Neural progenitor cell (in vitro differentiated cells): ENCODE data around the gene DNAH9. TPM values are rescaled to one million over a fixed set of nuclear protein-coding genes. Genes with fewer than 3 reads are reported as not detected.

Experiments
- DNase-seq: peaks from one replicate; pipeline ENCODE4 v3.0.0-alpha.2; 2016; ENCODE audit warnings: low spot score
- H2AFZ ChIP-seq: fragments of 200-600 bp; sonication (generic); replicated peaks from 2 replicates; pipeline ENCODE4 v1.6.1; 2016; ENCODE audit warnings: antibody characterized with exemption
- H3F3A ChIP-seq: fragments of 200-600 bp; sonication (generic); 2 replicates; pipeline ENCODE4 v1.6.1; 2016; ENCODE audit warnings: antibody characterized with exemption, low read depth
- H3K27ac ChIP-seq: fragments of 200-600 bp; sonication (generic); 2 replicates; pipeline ENCODE4 v1.5.1; 2016; ENCODE audit warnings: mild to moderate bottlenecking
- H3K27me3 ChIP-seq: fragments of 200-600 bp; sonication (generic); 2 replicates; pipeline ENCODE4 v1.6.1; 2016; ENCODE audit warnings: mild to moderate bottlenecking, moderate library complexity
- H3K36me3 ChIP-seq: fragments of 200-600 bp; sonication (generic); 2 replicates; pipeline ENCODE4 v1.5.1; 2016
- H3K4me1 ChIP-seq: fragments of 200-600 bp; sonication (generic); 2 replicates; pipeline ENCODE4 v1.6.1; 2016; ENCODE audit warnings: mixed run types
- H3K4me2 ChIP-seq: fragments of 200-600 bp; sonication (generic); 2 replicates; pipeline ENCODE4 v1.6.1; 2016
- H3K4me3 ChIP-seq: fragments of 200-600 bp; sonication (generic); 2 replicates; pipeline ENCODE4 v1.5.1; 2016
- H3K79me2 ChIP-seq: fragments of 200-600 bp; sonication (generic); 2 replicates; pipeline ENCODE4 v1.6.1; 2016; ENCODE audit warnings: low read depth
- H3K9ac ChIP-seq: fragments of 200-600 bp; sonication (generic); 2 replicates; pipeline ENCODE4 v1.6.1; 2016
- H3K9me3 ChIP-seq: fragments of 200-600 bp; sonication (generic); 2 replicates; pipeline ENCODE4 v1.5.1; 2016; ENCODE audit warnings: low read depth
- H4K20me1 ChIP-seq: fragments of 200-600 bp; sonication (generic); 2 replicates; pipeline ENCODE4 v1.6.1; 2016; ENCODE audit warnings: low read depth
- H3K27ac Mint-ChIP-seq: 3 replicates; pipeline ENCODE4 v1.8.0; 2021; ENCODE audit warnings: mixed read lengths
- H3K27me3 Mint-ChIP-seq: 2 replicates; pipeline ENCODE4 v1.8.0; 2022; ENCODE audit warnings: low read depth, mild to moderate bottlenecking, inconsistent platforms, moderate library complexity, mixed read lengths; ENCODE audit not compliant: insufficient read depth
- H3K36me3 Mint-ChIP-seq: 3 replicates; pipeline ENCODE4 v1.8.0; 2021; ENCODE audit warnings: mixed read lengths
- H3K4me1 Mint-ChIP-seq: 3 replicates; pipeline ENCODE4 v1.8.0; 2021; ENCODE audit warnings: mixed read lengths
- H3K4me3 Mint-ChIP-seq: 3 replicates; pipeline ENCODE4 v1.8.0; 2021; ENCODE audit warnings: mild to moderate bottlenecking, moderate library complexity, mixed read lengths
- H3K9me3 Mint-ChIP-seq: 3 replicates; pipeline ENCODE4 v1.8.0; 2020; ENCODE audit warnings: mixed read lengths
- CTCF ChIP-seq: fragments of 200-600 bp; sonication (generic); IDR thresholded peaks from 2 replicates; pipeline ENCODE4 v1.5.1; 2017; ENCODE audit warnings: antibody characterized with exemption, mild to moderate bottlenecking
- EZH2 ChIP-seq: fragments of 200-600 bp; sonication (generic); IDR thresholded peaks from 2 replicates; pipeline ENCODE4 v1.6.1; 2017; ENCODE audit warnings: antibody characterized with exemption, mild to moderate bottlenecking, moderate library complexity
- EZH2phosphoT487 ChIP-seq: fragments of 200-600 bp; sonication (generic); IDR thresholded peaks from 2 replicates; pipeline ENCODE4 v1.6.1; 2017; ENCODE audit warnings: antibody characterized with exemption
- total RNA-seq: library from RNA; depleted of rRNA; stranded (reverse); fragments of >200 nt; gene quantifications from 2 replicates; pipeline ENCODE4 v1.2.3, GENCODE V29; 2015; ENCODE audit warnings: low replicate concordance

The DNAH9 gene
- total RNA-seq, 1 donor from 2014 or later, result 1.3 TPM

DNA sequence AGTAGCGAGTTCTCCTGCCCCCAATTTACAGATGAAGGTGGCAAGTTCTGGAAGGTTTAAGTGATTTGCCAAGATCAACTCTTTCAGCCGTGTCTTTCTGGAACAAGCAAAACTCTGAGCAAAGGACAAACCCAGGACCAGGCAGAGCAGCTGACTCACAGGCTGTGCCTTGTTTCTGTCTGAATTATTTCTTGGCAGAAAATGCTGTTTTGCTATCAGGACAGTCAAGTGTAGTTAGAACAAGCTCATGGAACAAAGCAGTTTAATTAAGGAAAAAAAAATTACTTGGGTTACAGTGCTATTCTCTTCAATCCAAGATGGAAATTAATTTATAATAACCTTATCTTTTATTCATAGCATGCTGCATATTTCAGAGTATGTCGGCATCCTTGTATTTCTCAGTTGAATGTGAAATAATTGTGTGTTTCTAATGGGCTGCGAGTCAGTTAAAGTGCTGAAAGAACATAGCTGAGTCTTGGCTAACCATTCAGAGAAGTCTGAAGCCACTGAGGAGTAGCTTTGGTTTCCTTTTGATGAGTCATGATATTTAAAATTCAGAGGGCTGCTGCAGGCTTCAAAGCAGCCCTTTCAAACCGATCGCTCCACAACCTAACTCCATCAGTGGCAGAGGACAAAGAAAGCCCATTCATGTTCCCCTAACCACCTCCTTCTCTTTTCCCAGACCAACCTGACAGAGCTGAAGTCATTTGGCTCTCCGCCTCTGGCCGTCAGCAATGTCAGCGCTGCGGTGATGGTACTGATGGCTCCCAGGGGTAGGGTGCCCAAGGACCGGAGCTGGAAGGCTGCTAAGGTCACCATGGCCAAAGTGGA is 255.3 kb downstream of the DNAH9 start:
- H3K4me3 Mint-ChIP-seq, result no peak overlapping the region
- H3K4me3 ChIP-seq, result no peak overlapping the region
- no peaks in the 10 kb centered on the region for H3K36me3 Mint-ChIP-seq
- peak overlapping the region; percentile 73 for H2AFZ ChIP-seq
- H3K4me1 ChIP-seq, result peaks cover 4% of the 10 kb centered on the region
- H3F3A ChIP-seq, result no peaks in the 10 kb centered on the region
- H3K4me1 Mint-ChIP-seq, result peaks cover 14% of the 10 kb centered on the region
- no peak for DNase-seq
- H3K4me2 ChIP-seq, result no peak overlapping the region
- peaks cover 4% of the 10 kb centered on the region for H3K9me3 Mint-ChIP-seq
- H3K36me3 ChIP-seq, result no peaks in the 10 kb centered on the region
- TF ChIP-seq EZH2phosphoT487, result no peak
- TF ChIP-seq EZH2, result no peak
- no peak for TF ChIP-seq CTCF
- peaks cover 2% of the 10 kb centered on the region for H3K27me3 Mint-ChIP-seq
- H4K20me1 ChIP-seq, result no peaks in the 10 kb centered on the region
- H3K9ac ChIP-seq, result no peak overlapping the region
- no peaks in the 10 kb centered on the region for H3K27me3 ChIP-seq
- H3K27ac Mint-ChIP-seq, result no peak overlapping the region
- H3K79me2 ChIP-seq, result no peaks in the 10 kb centered on the region
- H3K9me3 ChIP-seq, result no peaks in the 10 kb centered on the region
- no peak overlapping the region for H3K27ac ChIP-seq

DNA sequence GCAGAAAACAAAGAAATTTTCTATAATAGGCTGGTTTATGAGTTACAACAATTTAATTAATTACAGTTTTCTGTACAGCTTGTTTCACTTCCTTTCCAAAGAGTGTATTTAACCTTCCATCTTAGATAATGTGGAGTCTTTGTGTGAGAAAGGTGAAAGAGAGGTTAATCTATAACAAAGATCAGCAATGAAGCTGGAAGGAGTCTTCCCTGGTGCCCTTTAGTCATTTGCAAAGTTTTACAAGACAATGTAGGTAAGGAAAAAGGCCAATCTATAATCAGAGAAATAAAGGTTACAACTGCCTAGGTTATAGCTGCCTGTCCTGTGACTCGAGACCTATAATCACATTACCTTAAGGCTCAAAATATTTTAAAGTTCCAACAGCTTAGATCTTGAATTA is 257.0 kb downstream of the DNAH9 start:
- H3K27ac Mint-ChIP-seq, result no peak overlapping the region
- no peaks in the 10 kb centered on the region for H3K36me3 ChIP-seq
- TF ChIP-seq EZH2 (no peak), EZH2phosphoT487 (no peak), CTCF (no peak)
- peaks cover 14% of the 10 kb centered on the region for H3K4me1 Mint-ChIP-seq
- H3K79me2 ChIP-seq, result no peaks in the 10 kb centered on the region
- no peaks in the 10 kb centered on the region for H4K20me1 ChIP-seq
- H3K4me3 ChIP-seq, result no peak overlapping the region
- H3K9me3 ChIP-seq, result no peaks in the 10 kb centered on the region
- no peaks in the 10 kb centered on the region for H3K36me3 Mint-ChIP-seq
- no peak overlapping the region for H3K4me2 ChIP-seq
- H3K9me3 Mint-ChIP-seq, result peaks cover 5% of the 10 kb centered on the region
- no peak overlapping the region for H3K27ac ChIP-seq
- peaks cover 4% of the 10 kb centered on the region for H3K4me1 ChIP-seq
- no peak overlapping the region for H3K4me3 Mint-ChIP-seq
- H3K9ac ChIP-seq, result no peak overlapping the region
- H2AFZ ChIP-seq, result no peak overlapping the region
- H3K27me3 ChIP-seq, result no peaks in the 10 kb centered on the region
- no peak for DNase-seq
- peaks cover 2% of the 10 kb centered on the region for H3K27me3 Mint-ChIP-seq
- H3F3A ChIP-seq, result no peaks in the 10 kb centered on the region

- H3K79me2 ChIP-seq, result no peaks in the 10 kb centered on the region
- no peak overlapping the region for H3K27ac ChIP-seq
- H3K27me3 ChIP-seq, result no peaks in the 10 kb centered on the region
- H3K9me3 ChIP-seq, result no peaks in the 10 kb centered on the region
- no peaks in the 10 kb centered on the region for H4K20me1 ChIP-seq
- H3K4me3 ChIP-seq, result no peak overlapping the region
- TF ChIP-seq CTCF (no peak), EZH2 (no peak), EZH2phosphoT487 (no peak)
- H3K4me3 Mint-ChIP-seq, result no peak overlapping the region
- H3K27me3 Mint-ChIP-seq, result peaks cover 2% of the 10 kb centered on the region
- H3K4me1 ChIP-seq, result peaks cover 4% of the 10 kb centered on the region
- H2AFZ ChIP-seq, result no peak overlapping the region
- no peaks in the 10 kb centered on the region for H3K36me3 Mint-ChIP-seq
- no peak overlapping the region for H3K9ac ChIP-seq
- no peaks in the 10 kb centered on the region for H3F3A ChIP-seq
- DNase-seq, result no peak
- H3K4me2 ChIP-seq, result no peak overlapping the region
- peaks cover 14% of the 10 kb centered on the region for H3K4me1 Mint-ChIP-seq
- no peak overlapping the region for H3K27ac Mint-ChIP-seq
- H3K36me3 ChIP-seq, result no peaks in the 10 kb centered on the region
- H3K9me3 Mint-ChIP-seq, result peaks cover 8% of the 10 kb centered on the region
Observed at GRCh38 chr17:11857006-11857405, 258.7 kb downstream of the DNAH9 start.
